ENCODE results near the gene TFF3.

- TF ChIP-seq EP300 (IDR thresholded peaks at IDR 0.05; ENCODE audit: low read depth) (no peak), CTCF (IDR thresholded peaks at IDR 0.05) (no peak)
Observed at GRCh38 chr21:42265231-42265812, 49.9 kb downstream of the TFF3 start.

Data from transverse colon (tissue), 3 donors.